Transverse colon (tissue), 4 donors: ENCODE measurements around the gene UBTF. TPM values are rescaled to one million over a fixed set of nuclear protein-coding genes. Genes with fewer than 3 reads are reported as not detected.

ENCODE experiments used
- DNase-seq: peaks from one replicate; pipeline ENCODE4 v3.0.0-alpha.2; 2019
- H3K27ac ChIP-seq, 4 donors: fragments of 200-600 bp; sonication (generic); 2 replicates each; pipeline ENCODE4 v1.5.1; 2016 to 2018; ENCODE audit warnings: inconsistent platforms in 4 of 4
- H3K27me3 ChIP-seq: fragments of 200-600 bp; sonication (generic); 2 replicates; pipeline ENCODE4 v1.5.1; 2017; ENCODE audit warnings: inconsistent platforms
- H3K36me3 ChIP-seq, 4 donors: fragments of 200-600 bp; sonication (generic); 2 replicates each; pipeline ENCODE4 v1.5.1; 2017 to 2019; ENCODE audit warnings: inconsistent platforms in 4 of 4
- H3K4me1 ChIP-seq, 4 donors: fragments of 200-600 bp; sonication (generic); 2 replicates each; pipeline ENCODE4 v1.5.1; 2017 to 2020; ENCODE audit warnings: inconsistent platforms in 4 of 4
- H3K4me3 ChIP-seq, 4 donors: fragments of 200-600 bp; sonication (generic); 1 replicate in 1 of 4; 2 replicates in 3 of 4; pipeline versions ENCODE4 v1.5.1 to v1.6.1; 2017 to 2019; ENCODE audit warnings: inconsistent platforms in 4 of 4
- H3K9me3 ChIP-seq, 2 donors: fragments of 200-600 bp; sonication (generic); 2 replicates each; pipeline ENCODE4 v1.5.1; 2017 to 2019; ENCODE audit warnings: inconsistent platforms in 2 of 2
- EP300 ChIP-seq: sonication (generic); formaldehyde crosslinking; IDR thresholded peaks from one replicate; pipeline ENCODE4 v1.6.1; 2017; ENCODE audit warnings: antibody characterized with exemption, low read depth
- POLR2A ChIP-seq: fragments of 450-650 bp; IDR thresholded peaks from one replicate; pipeline ENCODE4 v1.6.1; 2016; ENCODE audit warnings: antibody characterized with exemption, mild to moderate bottlenecking, moderate library complexity
- POLR2AphosphoS5 ChIP-seq, 3 donors: sonication (generic); formaldehyde crosslinking; IDR thresholded peaks; one replicate each; pipeline ENCODE4 v1.6.1; 2016; ENCODE audit warnings: antibody characterized with exemption in 3 of 3
- WGBS, 2 donors: methylation state at CpG; one replicate each; pipeline ENCODE4 v1.1.5; 2018; ENCODE audit warnings: low coverage in 1 of 2; 5-methylcytosine and 5-hydroxymethylcytosine counted together
- in situ Hi-C, 4 donors: fragments of 200-750 bp; cut with MboI; loops; one replicate each; pipeline versions ENCODE4 v1.15.0 to v1.15.1; 2017; ENCODE audit warnings: low sequenced_read_pairs in 3 of 4, low pct_ligation_motif_present in 1 of 4, low pct_unique_long_range_greater_than_20kb in 1 of 4
- intact Hi-C: fragments of 100-400 bp; cut with DNase I; formaldehyde crosslinking; loops from one replicate; pipeline ENCODE4 v1.15.1; 2023; ENCODE audit warnings: low total_unique reads
- total RNA-seq, 4 donors: library from RNA; depleted of rRNA; stranded (reverse); fragments of >200 nt; gene quantifications; one replicate each; pipeline ENCODE4 v1.1.0, GENCODE V29; 2016
- TF ChIP-seq, protein P1 (sequence below), 5 experiments: fragments of 200-600 bp in 3 of 5; fragments of 450-650 bp in 2 of 5; sonication (generic) in 3 of 5; IDR thresholded peaks; 1 replicate in 2 of 5; 2 replicates in 3 of 5; pipeline ENCODE4 v1.5.1; 2016 to 2017; ENCODE audit warnings: antibody characterized with exemption in 5 of 5, inconsistent platforms in 3 of 5, mild to moderate bottlenecking in 2 of 5, moderate library complexity in 1 of 5

The UBTF gene
- total RNA-seq, 4 donors from 2014 or later, result 49.4 to 61.6 (median 60.4) TPM

DNA sequence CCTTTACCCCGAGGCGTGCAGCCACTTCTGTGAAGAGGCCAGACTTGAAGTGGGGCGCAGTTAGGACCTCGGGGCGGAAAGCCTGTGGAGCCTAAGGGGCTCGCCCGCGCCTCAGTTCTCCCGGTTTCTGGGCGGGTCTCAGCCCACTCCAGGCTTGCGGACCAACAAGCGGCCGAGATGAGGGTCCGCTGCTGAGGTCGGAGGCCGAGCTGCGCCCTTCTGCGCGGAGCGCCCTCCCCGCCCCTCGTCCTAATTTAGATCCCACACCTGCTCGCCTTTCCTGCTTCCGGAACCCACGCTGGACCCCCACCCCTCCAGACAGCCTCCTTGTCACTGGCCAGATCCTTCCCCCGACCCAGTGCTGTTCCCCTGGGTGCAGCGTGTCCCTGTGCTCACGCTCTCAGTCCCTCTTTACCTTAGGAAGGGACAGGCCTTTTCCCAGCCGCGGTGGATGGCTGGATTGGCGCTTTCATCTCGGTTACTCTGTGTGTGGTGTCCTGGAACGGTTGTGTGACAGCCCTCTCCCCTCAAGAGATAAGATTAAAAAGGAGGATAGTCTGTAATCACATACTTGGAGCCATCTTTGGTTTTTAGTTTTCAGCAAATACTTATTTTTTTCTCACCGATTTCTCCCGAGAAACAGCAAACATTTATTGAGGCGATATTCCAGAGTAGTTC, 18.9 kb downstream of the UBTF start:
- Histone ChIP-seq H3K36me3 (no peaks in the 10 kb centered on the region), H3K27me3 (no peaks in the 10 kb centered on the region), H3K4me1 (peaks cover 10 to 42% (median 15%) of the 10 kb centered on the region in 4 donors), H3K4me3 (peak overlapping the region; percentile 77 to 99 (median 88)), H3K27ac (peak overlapping the region; percentile 94 to 100 (median 98)), H3K9me3 (no peaks in the 10 kb centered on the region)
- DNase-seq, result peak; percentile 44
- TF ChIP-seq POLR2A (peak; percentile 67), POLR2AphosphoS5 (IDR thresholded peaks at IDR 0.05) (no peak)
- WGBS, 2 donors, result 5 to 35% methylated on average over 4 to 28 of the region's 36 CpGs
- in situ Hi-C loops (loop anchor here in 1 of 4 donors (5.0 kb wide), 1 partner anchor 132 kb away; no protein-coding TSS in a partner anchor), intact Hi-C loops (no loop called here)

DNA sequence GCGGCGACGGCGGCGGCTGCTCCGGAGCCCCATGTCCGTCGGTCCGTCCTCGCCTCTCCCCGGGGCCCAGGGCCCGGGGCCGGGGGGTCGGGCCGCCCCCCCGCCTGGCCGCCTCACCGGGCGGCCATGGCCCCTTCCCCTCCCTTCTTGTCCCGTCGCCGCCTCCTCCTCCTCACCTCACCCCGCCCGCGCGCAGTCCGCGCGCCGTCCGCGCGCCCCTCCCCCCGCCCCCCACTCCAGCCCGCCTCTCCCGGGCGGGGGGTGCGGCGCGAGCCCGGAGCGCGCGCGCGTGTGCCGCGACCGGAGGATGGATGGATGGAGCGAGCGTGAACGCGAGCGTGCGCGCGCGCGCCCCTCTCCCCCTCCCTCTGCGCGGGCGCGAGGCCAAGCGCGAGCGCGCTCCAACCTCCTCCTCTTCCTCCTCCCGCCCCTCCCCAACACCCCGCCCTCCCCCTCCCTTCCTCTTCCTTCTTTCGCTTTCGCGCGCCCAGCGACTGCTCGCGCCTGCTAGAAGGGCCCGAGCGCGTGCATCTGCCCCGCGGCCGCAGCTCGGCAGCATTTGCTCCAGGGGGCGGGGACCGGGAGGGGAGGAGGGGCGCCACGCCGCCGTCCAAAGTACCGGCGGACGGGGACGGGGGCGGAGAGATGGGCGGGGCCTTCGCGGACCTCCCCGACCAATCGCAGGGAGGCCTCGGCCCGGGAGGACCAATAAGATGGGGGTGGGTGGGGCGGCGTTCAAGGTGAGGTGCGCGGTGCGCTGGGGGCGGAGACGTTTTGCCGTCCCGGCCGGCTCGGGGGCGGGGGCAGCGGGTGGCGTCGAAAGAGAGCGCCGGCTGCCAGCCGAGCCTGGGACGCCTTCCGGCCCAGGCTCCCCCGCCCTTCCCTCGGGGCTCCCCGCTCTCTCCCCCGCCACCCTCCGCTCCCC, 19.7 kb downstream of the UBTF start, which contains the start of gene ATXN7L3:
ATXN7L3 (minus strand) TSS at position 332 of the 925 bp plus-strand sequence. CDS start 1,814 bp downstream, outside the sequence.
- 1% methylated on average over 46 of the region's 126 CpGs; no CpG with 5 or more reads in 1 of the 2 donors for WGBS, 2 donors
- Histone ChIP-seq H3K4me3 (peak within 1 kb of the TSS; percentile 77 to 99 (median 88)), H3K9me3 (no peaks in the 10 kb centered on the region), H3K36me3 (peaks cover 0 to 4% (median 0%) of the 10 kb centered on the region in 4 donors), H3K27ac (peak within 1 kb of the TSS; percentile 94 to 100 (median 98)), H3K27me3 (no peaks in the 10 kb centered on the region), H3K4me1 (peaks cover 10 to 42% (median 15%) of the 10 kb centered on the region in 4 donors)
- intact Hi-C loops, result loop anchor here (10.0 kb wide), 1 partner anchor 1995 kb away; no protein-coding TSS in a partner anchor
- peak; percentile 100 for DNase-seq
- in situ Hi-C loops, result loop anchor here in 1 of 4 donors (5.0 kb wide), 1 partner anchor 132 kb away; no protein-coding TSS in a partner anchor
- no peak for TF ChIP-seq POLR2A
- TF ChIP-seq POLR2AphosphoS5 (IDR thresholded peaks at IDR 0.05), result peak in 2 of 3 donors; percentile 82 to 87

DNA sequence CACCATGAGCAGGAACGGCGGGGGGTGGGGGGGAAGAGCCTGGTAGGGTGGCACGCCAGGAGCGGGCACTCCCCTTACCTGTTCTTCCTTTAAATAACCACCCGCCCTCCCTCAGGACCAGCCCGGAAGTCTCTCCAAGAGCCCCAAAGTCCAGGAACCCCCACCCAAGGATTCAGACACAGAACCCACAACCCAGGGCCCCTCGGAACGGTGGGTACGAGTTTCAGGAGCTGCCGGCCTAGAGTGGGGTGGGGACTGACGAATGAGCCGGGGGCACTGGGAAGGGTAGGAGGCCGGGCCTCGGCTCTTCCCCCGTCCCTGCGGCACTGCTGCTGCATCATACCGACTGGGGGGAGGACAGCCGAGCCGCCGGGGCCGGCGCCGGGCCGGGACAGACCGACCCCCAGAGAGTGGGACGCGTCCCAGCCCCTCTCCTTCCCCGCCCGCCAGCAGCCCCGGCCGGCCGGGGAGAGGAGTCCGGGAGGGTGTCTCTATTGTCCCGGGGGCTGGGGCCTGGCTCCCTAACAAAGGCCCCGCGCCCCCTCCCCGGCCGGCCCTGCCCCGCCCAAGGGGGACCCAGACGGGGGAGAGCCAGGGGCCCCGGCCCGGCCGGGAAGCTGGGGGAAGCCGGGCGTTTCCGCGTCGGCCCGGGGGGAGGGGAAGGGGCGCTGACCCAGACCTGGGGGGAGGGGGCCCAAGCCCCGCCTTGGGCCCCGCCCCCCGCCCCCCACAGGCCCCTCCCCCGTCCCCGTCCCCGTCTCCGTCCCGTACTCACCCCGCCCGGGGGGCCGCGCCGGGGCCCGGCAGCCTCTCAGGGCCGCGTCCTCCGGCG, 20.5 kb downstream of the UBTF start:
- Histone ChIP-seq H3K4me1 (peaks cover 10 to 34% (median 15%) of the 10 kb centered on the region in 4 donors), H3K4me3 (peak overlapping the region; percentile 65 to 99 (median 88)), H3K9me3 (no peaks in the 10 kb centered on the region), H3K36me3 (peaks cover 0 to 13% (median 4%) of the 10 kb centered on the region in 4 donors), H3K27me3 (no peaks in the 10 kb centered on the region), H3K27ac (peak overlapping the region; percentile 94 to 100 (median 98))
- in situ Hi-C loops, result no loop called here
- intact Hi-C loops, result loop anchor here (10.0 kb wide), 1 partner anchor 1994 kb away; no protein-coding TSS in a partner anchor
- DNase-seq, result peak; percentile 73
- 1% methylated on average over 18 of the region's 68 CpGs; no CpG with 5 or more reads in 1 of the 2 donors for WGBS, 2 donors
- TF ChIP-seq EP300, result no peak
- TF ChIP-seq, protein P1, sequence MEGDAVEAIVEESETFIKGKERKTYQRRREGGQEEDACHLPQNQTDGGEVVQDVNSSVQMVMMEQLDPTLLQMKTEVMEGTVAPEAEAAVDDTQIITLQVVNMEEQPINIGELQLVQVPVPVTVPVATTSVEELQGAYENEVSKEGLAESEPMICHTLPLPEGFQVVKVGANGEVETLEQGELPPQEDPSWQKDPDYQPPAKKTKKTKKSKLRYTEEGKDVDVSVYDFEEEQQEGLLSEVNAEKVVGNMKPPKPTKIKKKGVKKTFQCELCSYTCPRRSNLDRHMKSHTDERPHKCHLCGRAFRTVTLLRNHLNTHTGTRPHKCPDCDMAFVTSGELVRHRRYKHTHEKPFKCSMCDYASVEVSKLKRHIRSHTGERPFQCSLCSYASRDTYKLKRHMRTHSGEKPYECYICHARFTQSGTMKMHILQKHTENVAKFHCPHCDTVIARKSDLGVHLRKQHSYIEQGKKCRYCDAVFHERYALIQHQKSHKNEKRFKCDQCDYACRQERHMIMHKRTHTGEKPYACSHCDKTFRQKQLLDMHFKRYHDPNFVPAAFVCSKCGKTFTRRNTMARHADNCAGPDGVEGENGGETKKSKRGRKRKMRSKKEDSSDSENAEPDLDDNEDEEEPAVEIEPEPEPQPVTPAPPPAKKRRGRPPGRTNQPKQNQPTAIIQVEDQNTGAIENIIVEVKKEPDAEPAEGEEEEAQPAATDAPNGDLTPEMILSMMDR (IDR thresholded peaks at IDR 0.05), result no peak
- TF ChIP-seq POLR2AphosphoS5 (IDR thresholded peaks at IDR 0.05), result peak in 2 of 3 donors; percentile 12 to 31
- TF ChIP-seq POLR2A, result peak; percentile 65

DNA sequence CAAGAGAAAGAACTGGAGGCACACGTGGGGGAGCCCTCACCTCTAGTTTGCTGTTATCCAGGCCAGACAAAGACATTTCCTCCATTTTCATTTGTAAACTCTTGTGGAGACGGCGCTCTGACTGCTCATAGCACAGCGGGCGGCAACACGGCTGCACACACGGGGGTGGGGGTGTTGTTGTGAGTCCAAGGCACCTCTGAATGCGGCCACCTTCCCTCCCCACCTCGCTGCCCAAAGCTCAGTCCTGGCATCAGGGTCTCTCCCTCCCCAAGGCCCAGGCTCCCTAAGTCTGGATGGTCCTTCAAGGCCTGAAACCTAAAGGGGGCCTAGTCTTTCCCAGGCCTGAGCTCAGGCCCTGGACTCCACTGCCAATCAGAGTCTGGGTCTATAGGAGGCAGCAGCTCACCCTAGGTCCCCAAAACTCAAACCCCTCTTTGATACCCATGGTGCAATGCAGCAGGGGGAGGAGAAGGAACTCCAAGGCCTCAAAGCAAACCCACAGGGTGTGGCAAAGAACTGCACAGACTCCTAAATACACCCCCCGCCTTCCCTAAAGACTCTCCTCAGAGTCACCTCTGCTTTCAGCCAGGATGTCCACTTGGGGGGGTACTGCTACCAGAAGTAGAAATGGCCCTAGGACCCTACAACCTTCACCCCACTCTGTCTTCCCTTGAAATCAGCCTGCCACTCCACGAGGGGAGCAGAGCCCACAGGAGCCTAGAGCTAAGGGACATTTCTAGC, 21.3 kb downstream of the UBTF start:
- in situ Hi-C loops (no loop called here), intact Hi-C loops (loop anchor here (10.0 kb wide), 1 partner anchor 1993 kb away; no protein-coding TSS in a partner anchor)
- Histone ChIP-seq H3K4me1 (peaks cover 10 to 26% (median 15%) of the 10 kb centered on the region in 4 donors), H3K27ac (peak overlapping the region; percentile 94 to 100 (median 98)), H3K9me3 (no peaks in the 10 kb centered on the region), H3K27me3 (no peaks in the 10 kb centered on the region), H3K36me3 (peaks cover 0 to 20% (median 7%) of the 10 kb centered on the region in 4 donors), H3K4me3 (peak overlapping the region; percentile 65 to 99 (median 88))
- TF ChIP-seq, protein P1 (IDR thresholded peaks at IDR 0.05), result peak in 1 of 5 experiments; percentile 23
- TF ChIP-seq POLR2A (peak; percentile 36), EP300 (no peak), POLR2AphosphoS5 (IDR thresholded peaks at IDR 0.05) (peak in 1 of 3 donors; percentile 65)
- peak; percentile 49 for DNase-seq
- 55 to 71% methylated on average over 1 to 11 of the region's 11 CpGs for WGBS, 2 donors
